Loucy (cell line): Measurements from ENCODE around the gene KLHL21.
A peak's percentile ranks its signal among the peaks of the same experiment; 100 is the strongest.

Experiments used
- H2AFZ ChIP-seq: fragments of 200-600 bp; sonication (generic); 2 replicates; pipeline ENCODE4 v1.6.0; 2016; ENCODE audit warnings: antibody characterized with exemption, mild to moderate bottlenecking, low read length, moderate library complexity
- H3F3A ChIP-seq: fragments of 200-600 bp; 2 replicates; pipeline ENCODE4 v1.6.0; 2016; ENCODE audit warnings: antibody characterized with exemption, low read depth, mild to moderate bottlenecking
- H3K27me3 ChIP-seq: fragments of 200-600 bp; sonication (generic); 2 replicates; pipeline ENCODE4 v1.6.1; 2014; ENCODE audit warnings: low read length, mild to moderate bottlenecking; ENCODE audit not compliant: insufficient read depth, poor library complexity, severe bottlenecking
- H3K36me3 ChIP-seq: fragments of 200-600 bp; sonication (generic); 2 replicates; pipeline ENCODE4 v1.6.1; 2016; ENCODE audit warnings: low read length; ENCODE audit not compliant: insufficient read depth
- H3K4me1 ChIP-seq: fragments of 200-600 bp; sonication (generic); 2 replicates; pipeline ENCODE4 v1.5.1; 2014; ENCODE audit warnings: low read length, mild to moderate bottlenecking; ENCODE audit not compliant: insufficient read depth, poor library complexity, severe bottlenecking
- H3K4me2 ChIP-seq: fragments of 200-600 bp; sonication (generic); 2 replicates; pipeline ENCODE4 v1.6.0; 2014; ENCODE audit warnings: antibody characterized with exemption, low read length, low read depth, mild to moderate bottlenecking; ENCODE audit not compliant: poor library complexity, severe bottlenecking
- H3K4me3 ChIP-seq: fragments of 200-600 bp; sonication (generic); 2 replicates; pipeline ENCODE4 v1.5.1; 2014; ENCODE audit warnings: low read length, mild to moderate bottlenecking, mixed read lengths; ENCODE audit not compliant: poor library complexity, severe bottlenecking
- H3K79me2 ChIP-seq: fragments of 200-600 bp; sonication (generic); 2 replicates; pipeline ENCODE4 v1.6.1; 2014; ENCODE audit warnings: low read length; ENCODE audit not compliant: insufficient read depth
- H3K9ac ChIP-seq: fragments of 200-600 bp; sonication (generic); 2 replicates; pipeline ENCODE4 v1.6.0; 2014; ENCODE audit warnings: mild to moderate bottlenecking, low read depth, low read length, moderate library complexity; ENCODE audit not compliant: poor library complexity, severe bottlenecking
- H3K9me2 ChIP-seq: fragments of 200-600 bp; sonication (generic); replicated peaks from 2 replicates; pipeline ENCODE4 v1.6.1; 2016; ENCODE audit warnings: low read depth, low read length, mixed read lengths
- H3K9me3 ChIP-seq: fragments of 200-600 bp; sonication (generic); 2 replicates; pipeline ENCODE4 v1.6.1; 2014; ENCODE audit warnings: mild to moderate bottlenecking, antibody characterized with exemption, low read length, low read depth; ENCODE audit not compliant: insufficient read depth
- H4K20me1 ChIP-seq: fragments of 200-600 bp; sonication (generic); 2 replicates; pipeline ENCODE4 v1.6.0; 2014; ENCODE audit warnings: antibody characterized with exemption, low read length, mild to moderate bottlenecking; ENCODE audit not compliant: insufficient read depth, poor library complexity, severe bottlenecking
- EZH2phosphoT487 ChIP-seq: fragments of 200-600 bp; IDR thresholded peaks from 2 replicates; pipeline ENCODE4 v1.6.1; 2018; ENCODE audit warnings: antibody characterized with exemption, mild to moderate bottlenecking, moderate library complexity, borderline replicate concordance
- TF ChIP-seq, protein P1 (sequence below): fragments of 200-600 bp; sonication (generic); conservative IDR thresholded peaks from 2 replicates; pipeline ENCODE4 v1.5.1; 2014; ENCODE audit warnings: mild to moderate bottlenecking, antibody characterized with exemption, low read length

The KLHL21 gene, protein sequence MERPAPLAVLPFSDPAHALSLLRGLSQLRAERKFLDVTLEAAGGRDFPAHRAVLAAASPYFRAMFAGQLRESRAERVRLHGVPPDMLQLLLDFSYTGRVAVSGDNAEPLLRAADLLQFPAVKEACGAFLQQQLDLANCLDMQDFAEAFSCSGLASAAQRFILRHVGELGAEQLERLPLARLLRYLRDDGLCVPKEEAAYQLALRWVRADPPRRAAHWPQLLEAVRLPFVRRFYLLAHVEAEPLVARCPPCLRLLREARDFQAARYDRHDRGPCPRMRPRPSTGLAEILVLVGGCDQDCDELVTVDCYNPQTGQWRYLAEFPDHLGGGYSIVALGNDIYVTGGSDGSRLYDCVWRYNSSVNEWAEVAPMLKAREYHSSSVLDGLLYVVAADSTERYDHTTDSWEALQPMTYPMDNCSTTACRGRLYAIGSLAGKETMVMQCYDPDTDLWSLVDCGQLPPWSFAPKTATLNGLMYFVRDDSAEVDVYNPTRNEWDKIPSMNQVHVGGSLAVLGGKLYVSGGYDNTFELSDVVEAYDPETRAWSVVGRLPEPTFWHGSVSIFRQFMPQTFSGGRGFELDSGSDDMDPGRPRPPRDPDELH

DNA sequence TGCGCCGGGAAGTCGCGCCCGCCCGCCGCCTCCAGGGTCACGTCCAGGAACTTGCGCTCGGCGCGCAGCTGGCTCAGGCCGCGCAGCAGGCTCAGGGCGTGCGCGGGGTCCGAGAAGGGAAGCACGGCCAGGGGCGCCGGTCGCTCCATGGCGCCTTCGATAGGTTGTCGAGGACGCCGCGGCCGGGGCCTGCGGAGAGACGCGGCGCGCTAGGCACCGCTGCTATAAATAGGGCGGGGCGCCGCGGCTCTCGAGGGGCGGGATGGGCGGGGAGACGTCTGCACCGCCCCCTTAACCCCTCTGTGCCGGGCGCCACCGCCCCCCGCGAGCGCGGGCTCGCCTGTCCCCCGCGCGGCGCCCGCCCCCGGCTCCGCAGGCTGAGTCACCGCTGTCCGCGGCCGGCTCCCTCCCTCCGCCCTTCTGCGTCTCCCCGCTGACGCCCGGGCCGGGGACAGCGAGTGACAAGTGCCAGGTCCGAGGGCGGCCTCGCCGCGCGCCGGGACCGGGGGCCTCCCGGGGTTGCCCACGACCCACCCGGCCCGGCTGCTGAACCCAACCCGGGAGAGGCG lies at the start of gene KLHL21:
Gene KLHL21 (minus strand): TSS at position 201 of the 569 bp plus-strand sequence. CDS start 52 bp downstream, at position 149.
- peaks cover 46% of the 10 kb centered on the region for H3K79me2 ChIP-seq
- peak within 1 kb of the TSS; percentile 98 for H2AFZ ChIP-seq
- H3K4me2 ChIP-seq = peak within 1 kb of the TSS; percentile 94

DNA sequence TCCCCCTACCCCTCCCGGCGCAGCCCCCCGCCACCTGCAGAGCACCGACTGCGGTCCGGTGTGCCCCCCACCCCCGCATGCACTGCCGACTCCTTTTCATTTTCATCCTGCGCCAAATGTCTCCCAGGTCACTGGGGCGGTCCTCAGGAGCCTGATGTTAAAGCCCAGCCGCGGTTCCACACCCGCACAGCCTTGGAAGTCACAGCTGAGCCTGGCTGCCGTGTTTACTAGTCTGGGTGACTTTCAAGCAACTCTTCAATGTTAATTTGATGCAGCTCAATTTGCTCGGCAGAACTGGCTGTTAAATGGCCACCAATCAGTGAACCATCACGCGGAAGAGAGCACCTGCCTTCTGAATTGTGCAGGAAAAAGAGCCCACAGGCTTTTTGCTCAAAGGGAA lies 49.2 kb upstream of the KLHL21 start:
- Histone ChIP-seq H3K27me3 (no peaks in the 10 kb centered on the region), H3F3A (no peaks in the 10 kb centered on the region), H3K4me2 (no peak overlapping the region), H3K36me3 (peaks cover 41% of the 10 kb centered on the region; the same call in 1 of the 2 replicates), H4K20me1 (no peaks in the 10 kb centered on the region), H3K4me3 (no peak overlapping the region), H3K4me1 (no peaks in the 10 kb centered on the region), H3K9me3 (no peaks in the 10 kb centered on the region), H3K9me2 (no peaks in the 10 kb centered on the region), H3K9ac (no peak overlapping the region), H3K79me2 (no peaks in the 10 kb centered on the region), H2AFZ (no peak overlapping the region)
- TF ChIP-seq, protein P1, sequence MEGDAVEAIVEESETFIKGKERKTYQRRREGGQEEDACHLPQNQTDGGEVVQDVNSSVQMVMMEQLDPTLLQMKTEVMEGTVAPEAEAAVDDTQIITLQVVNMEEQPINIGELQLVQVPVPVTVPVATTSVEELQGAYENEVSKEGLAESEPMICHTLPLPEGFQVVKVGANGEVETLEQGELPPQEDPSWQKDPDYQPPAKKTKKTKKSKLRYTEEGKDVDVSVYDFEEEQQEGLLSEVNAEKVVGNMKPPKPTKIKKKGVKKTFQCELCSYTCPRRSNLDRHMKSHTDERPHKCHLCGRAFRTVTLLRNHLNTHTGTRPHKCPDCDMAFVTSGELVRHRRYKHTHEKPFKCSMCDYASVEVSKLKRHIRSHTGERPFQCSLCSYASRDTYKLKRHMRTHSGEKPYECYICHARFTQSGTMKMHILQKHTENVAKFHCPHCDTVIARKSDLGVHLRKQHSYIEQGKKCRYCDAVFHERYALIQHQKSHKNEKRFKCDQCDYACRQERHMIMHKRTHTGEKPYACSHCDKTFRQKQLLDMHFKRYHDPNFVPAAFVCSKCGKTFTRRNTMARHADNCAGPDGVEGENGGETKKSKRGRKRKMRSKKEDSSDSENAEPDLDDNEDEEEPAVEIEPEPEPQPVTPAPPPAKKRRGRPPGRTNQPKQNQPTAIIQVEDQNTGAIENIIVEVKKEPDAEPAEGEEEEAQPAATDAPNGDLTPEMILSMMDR = no peak
- no peak for TF ChIP-seq EZH2phosphoT487

More for the DNA sequence above, at the start of gene KLHL21:
- Histone ChIP-seq H3K9me2 (no peaks in the 10 kb centered on the region), H3K4me3 (peak within 1 kb of the TSS; percentile 81), H4K20me1 (peaks cover 22% of the 10 kb centered on the region), H3K9me3 (no peaks in the 10 kb centered on the region), H3K4me1 (peaks cover 21% of the 10 kb centered on the region), H3K36me3 (peaks cover 8% of the 10 kb centered on the region; the same call in 1 of the 2 replicates), H3K9ac (peak within 1 kb of the TSS; percentile 78), H3F3A (0 out of 2 replicates have a peak, but pooled peaks cover 5% of the 10 kb centered on the region), H3K27me3 (no peaks in the 10 kb centered on the region)
- TF ChIP-seq EZH2phosphoT487 = no peak
- TF ChIP-seq, protein P1 = no peak

DNA sequence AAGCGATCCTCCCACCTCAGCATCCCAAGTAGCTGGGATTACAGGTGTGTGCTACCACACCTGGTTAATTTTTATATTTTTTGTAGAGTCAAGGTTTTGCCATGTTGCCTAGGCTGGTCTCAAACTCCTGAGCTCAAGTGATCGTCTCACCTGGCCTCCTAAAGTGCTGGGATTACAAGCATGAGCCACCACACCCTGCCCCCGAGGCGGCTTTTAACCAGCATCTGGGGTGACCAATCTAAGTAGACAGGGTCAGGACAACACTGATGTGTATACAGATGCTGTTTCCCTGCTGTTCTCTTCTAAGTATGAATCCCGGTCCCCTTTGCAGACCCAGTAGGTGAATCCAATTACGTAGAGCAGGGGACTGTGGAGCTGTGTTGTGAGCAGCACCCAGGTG lies 45.9 kb upstream of the KLHL21 start:
- H3K4me2 ChIP-seq = no peak overlapping the region
- no peaks in the 10 kb centered on the region for H3K9me3 ChIP-seq
- no peak for TF ChIP-seq EZH2phosphoT487
- H4K20me1 ChIP-seq = no peaks in the 10 kb centered on the region
- H2AFZ ChIP-seq = no peak overlapping the region
- peaks cover 43% of the 10 kb centered on the region; the same call in 1 of the 2 replicates for H3K36me3 ChIP-seq
- H3K9me2 ChIP-seq = no peaks in the 10 kb centered on the region
- H3K4me3 ChIP-seq = no peak overlapping the region
- no peaks in the 10 kb centered on the region for H3F3A ChIP-seq
- no peaks in the 10 kb centered on the region for H3K79me2 ChIP-seq
- no peaks in the 10 kb centered on the region for H3K4me1 ChIP-seq
- H3K9ac ChIP-seq = no peak overlapping the region
- H3K27me3 ChIP-seq = no peaks in the 10 kb centered on the region
